Tibial nerve (tissue), 3 donors: ENCODE data around the gene REPS2.

Source experiments
- CTCF ChIP-seq, 5 experiments: fragments of 200-600 bp in 3 of 5; fragments of 450-650 bp in 2 of 5; sonication (generic) in 3 of 5; IDR thresholded peaks; one replicate each; pipeline ENCODE4 v1.5.1; 2016 to 2019; ENCODE audit warnings: antibody characterized with exemption in 5 of 5, mild to moderate bottlenecking in 3 of 5, moderate library complexity in 2 of 5
- POLR2A ChIP-seq, 2 donors: fragments of 450-650 bp; IDR thresholded peaks; one replicate each; pipeline ENCODE4 v1.6.1; 2017; ENCODE audit warnings: antibody characterized with exemption in 2 of 2, mild to moderate bottlenecking in 2 of 2, moderate library complexity in 2 of 2

GRCh38 chrX:17183566-17183965 is 237.1 kb downstream of the REPS2 start:
- TF ChIP-seq CTCF (IDR thresholded peaks at IDR 0.05) (no peak), POLR2A (IDR thresholded peaks at IDR 0.05) (no peak)
